SH-SY5Y (cell line): Measurements from ENCODE around the gene MTARC2.

Experiments used
- GATA2 ChIP-seq: IDR thresholded peaks from 2 replicates; pipeline ENCODE4 v1.6.1; 2011; ENCODE audit warnings: mild to moderate bottlenecking, low read depth, low read length
- GATA3 ChIP-seq: IDR thresholded peaks from 2 replicates; pipeline ENCODE4 v1.6.1; 2011; ENCODE audit warnings: low read depth, mild to moderate bottlenecking, low read length, moderate library complexity

DNA sequence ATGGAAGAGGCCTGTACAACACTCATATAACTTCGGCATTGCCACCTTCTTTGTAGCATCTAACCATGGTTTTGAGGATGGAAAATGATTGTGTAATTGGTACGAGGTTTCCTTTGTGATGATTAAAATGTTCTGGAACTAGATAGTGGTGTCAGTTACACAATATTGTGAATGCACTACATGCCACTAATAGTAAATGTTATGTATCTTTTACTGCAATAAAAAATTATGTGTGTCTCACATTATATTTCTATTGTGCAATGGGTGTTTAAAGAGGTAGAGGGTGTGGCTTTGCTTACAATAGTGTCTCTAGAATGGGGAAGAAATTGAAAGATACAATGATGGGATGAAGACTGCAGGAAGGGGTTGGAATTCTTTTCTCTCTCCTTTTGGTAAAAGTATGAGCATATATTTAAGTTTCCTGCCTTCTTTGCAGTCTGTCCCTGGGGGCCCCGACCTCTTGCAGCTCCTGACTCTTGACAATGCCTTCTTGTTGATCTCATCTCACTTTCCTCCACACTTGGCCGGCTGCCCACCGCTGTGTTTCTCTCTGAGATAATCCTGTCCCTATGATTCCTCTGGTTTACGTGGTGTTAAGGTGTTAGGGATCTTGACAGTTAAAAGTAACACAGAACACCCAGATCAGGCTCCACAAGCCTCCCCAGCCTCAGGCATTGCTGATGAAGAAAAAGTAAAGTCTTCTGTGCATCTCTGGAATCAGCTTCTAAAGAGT lies 77.9 kb downstream of the MTARC2 start:
- TF ChIP-seq GATA2, result no peak
- TF ChIP-seq GATA3, result no peak
